ENCODE measurements around the gene FAM193A. TPM values are rescaled to one million over a fixed set of nuclear protein-coding genes. Genes with fewer than 3 reads are reported as not detected.
"Not testable (repeated sequence)": the region's sequence is repeated elsewhere in the genome, so short reads cannot be mapped to it uniquely, and the experiment has no call there.

Gene FAM193A
- total RNA-seq, 4 donors from 2014 or later, result 27.7 to 40.4 (median 31.1) TPM

DNA sequence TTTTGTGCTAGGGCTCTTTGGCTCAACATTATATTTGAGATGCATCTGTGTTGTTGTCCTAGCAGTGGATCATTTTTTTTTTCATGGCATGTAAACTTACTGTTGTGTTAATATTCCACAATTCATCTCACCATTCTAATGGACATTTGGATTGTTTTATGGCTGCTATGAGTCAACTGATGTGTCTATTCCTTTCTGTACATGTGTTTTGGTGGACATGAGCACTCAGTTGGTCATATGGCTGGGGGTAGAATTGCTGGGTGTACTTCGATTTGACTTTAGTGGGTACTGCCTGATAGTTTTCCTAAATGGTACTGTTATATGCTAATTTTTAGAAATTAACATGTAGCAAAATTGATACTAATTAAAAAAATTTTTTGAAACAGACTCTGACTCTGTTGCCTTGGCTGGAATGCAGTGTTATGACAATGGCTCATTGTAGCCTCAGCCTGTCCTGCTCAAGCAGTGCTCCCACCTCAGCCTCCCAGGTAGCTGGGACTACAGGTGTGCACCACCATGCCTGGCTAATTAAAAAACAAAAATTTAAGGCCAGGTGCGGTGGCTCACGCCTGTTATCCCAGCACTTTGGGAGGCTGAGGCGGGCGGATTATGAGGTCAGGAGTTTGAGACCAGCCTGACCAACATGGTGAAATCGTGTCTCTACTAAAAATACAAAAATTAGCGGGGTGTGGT, 9.0 kb downstream of the FAM193A start:
- H3K9me3 ChIP-seq, result no peaks in the 10 kb centered on the region
- H3K27ac ChIP-seq, result no peak overlapping the region
- no peak for TF ChIP-seq POLR2A (IDR thresholded peaks at IDR 0.05)
- TF ChIP-seq CTCF (IDR thresholded peaks at IDR 0.05), result no peak
- no peak for TF ChIP-seq EP300 (IDR thresholded peaks at IDR 0.05; ENCODE audit: low read depth)
- no peak for TF ChIP-seq POLR2AphosphoS5 (IDR thresholded peaks at IDR 0.05)
- 95 to 97% methylated on average over 5 to 7 of the region's 7 CpGs for WGBS, 2 donors (ENCODE audit: low coverage in 1 of 2)
- intact Hi-C loops (cut with DNase I; ENCODE audit: low total_unique reads) (no loop called here), in situ Hi-C loops (cut with MboI; ENCODE audit: low pct_ligation_motif_present in 1 of 4, low pct_unique_long_range_greater_than_20kb in 1 of 4, low sequenced_read_pairs in 3 of 4) (no loop called here)
- no peak for DNase-seq
- no peaks in the 10 kb centered on the region for H3K36me3 ChIP-seq
- H3K4me1 ChIP-seq, result peaks cover 0 to 13% (median 0%) of the 10 kb centered on the region in 4 donors
- no peaks in the 10 kb centered on the region for H3K27me3 ChIP-seq
- H3K4me3 ChIP-seq, result no peak overlapping the region

DNA sequence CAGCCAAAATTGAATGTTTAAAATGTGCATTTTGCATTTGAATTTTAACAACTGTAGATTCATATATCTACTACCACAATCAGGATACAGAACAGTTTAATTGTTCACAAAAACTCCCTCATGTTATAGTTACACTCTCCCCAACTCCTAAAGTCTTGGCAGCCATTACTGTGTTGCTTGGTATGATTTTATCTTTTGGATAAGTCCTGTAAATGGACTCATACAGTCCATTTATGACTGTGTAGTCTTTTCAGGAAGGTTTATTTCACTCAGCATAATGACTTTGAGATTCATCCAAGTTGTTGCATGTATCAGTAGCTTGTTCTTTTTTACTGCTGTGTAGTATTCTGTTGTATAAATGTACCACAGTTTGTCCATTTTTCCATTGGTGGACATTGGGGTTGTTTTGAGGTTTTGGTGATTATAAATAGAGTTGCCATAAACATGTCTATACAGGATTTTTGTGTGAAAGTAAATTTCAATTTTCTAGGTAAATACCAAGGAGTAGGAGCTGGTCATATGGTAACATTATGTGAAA, 9.9 kb downstream of the FAM193A start:
- peaks cover 0 to 13% (median 0%) of the 10 kb centered on the region in 4 donors for H3K4me1 ChIP-seq
- in situ Hi-C loops (cut with MboI; ENCODE audit: low pct_ligation_motif_present in 1 of 4, low pct_unique_long_range_greater_than_20kb in 1 of 4, low sequenced_read_pairs in 3 of 4) (no loop called here), intact Hi-C loops (cut with DNase I; ENCODE audit: low total_unique reads) (no loop called here)
- H3K27ac ChIP-seq, result no peak overlapping the region
- no peak for DNase-seq
- H3K36me3 ChIP-seq, result no peaks in the 10 kb centered on the region
- TF ChIP-seq POLR2A (IDR thresholded peaks at IDR 0.05) (no peak), CTCF (IDR thresholded peaks at IDR 0.05) (no peak), EP300 (IDR thresholded peaks at IDR 0.05; ENCODE audit: low read depth) (no peak), POLR2AphosphoS5 (IDR thresholded peaks at IDR 0.05) (no peak)
- no peak overlapping the region for H3K4me3 ChIP-seq
- H3K9me3 ChIP-seq, result no peaks in the 10 kb centered on the region
- H3K27me3 ChIP-seq, result no peaks in the 10 kb centered on the region

GRCh38 chr4:2546961-2547691, 10.7 kb downstream of the FAM193A start:
- H3K4me1 ChIP-seq, result peaks cover 0 to 10% (median 0%) of the 10 kb centered on the region in 4 donors
- DNase-seq; intact Hi-C loops (cut with DNase I; ENCODE audit: low total_unique reads); H3K4me3 ChIP-seq; H3K27ac ChIP-seq; H3K9me3 ChIP-seq; in situ Hi-C loops (cut with MboI; ENCODE audit: low pct_ligation_motif_present in 1 of 4, low pct_unique_long_range_greater_than_20kb in 1 of 4, low sequenced_read_pairs in 3 of 4); H3K36me3 ChIP-seq; H3K27me3 ChIP-seq: not testable (repeated sequence)
- 96 to 98% methylated on average over 8 to 16 of the region's 16 CpGs for WGBS, 2 donors (ENCODE audit: low coverage in 1 of 2)

- no peak overlapping the region for H3K27ac ChIP-seq
- TF ChIP-seq POLR2A (IDR thresholded peaks at IDR 0.05) (no peak), POLR2AphosphoS5 (IDR thresholded peaks at IDR 0.05) (no peak), EP300 (IDR thresholded peaks at IDR 0.05; ENCODE audit: low read depth) (no peak), CTCF (IDR thresholded peaks at IDR 0.05) (no peak)
- no peaks in the 10 kb centered on the region for H3K27me3 ChIP-seq
- H3K36me3 ChIP-seq, result no peaks in the 10 kb centered on the region
- in situ Hi-C loops (cut with MboI; ENCODE audit: low pct_ligation_motif_present in 1 of 4, low pct_unique_long_range_greater_than_20kb in 1 of 4, low sequenced_read_pairs in 3 of 4) (no loop called here), intact Hi-C loops (cut with DNase I; ENCODE audit: low total_unique reads) (no loop called here)
- no peaks in the 10 kb centered on the region for H3K4me1 ChIP-seq
- no peaks in the 10 kb centered on the region for H3K9me3 ChIP-seq
- no peak for DNase-seq
- H3K4me3 ChIP-seq, result no peak overlapping the region
Measured at GRCh38 chr4:2551118-2551517, 14.7 kb downstream of the FAM193A start.

Measured in transverse colon (tissue), 4 donors.